ENCODE data around the gene NUDT17. TPM values are rescaled to one million over a fixed set of nuclear protein-coding genes. Genes with fewer than 3 reads are reported as not detected.

NUDT17 gene
- total RNA-seq, 1 experiment from 2014 or later = 1.8 TPM

DNA sequence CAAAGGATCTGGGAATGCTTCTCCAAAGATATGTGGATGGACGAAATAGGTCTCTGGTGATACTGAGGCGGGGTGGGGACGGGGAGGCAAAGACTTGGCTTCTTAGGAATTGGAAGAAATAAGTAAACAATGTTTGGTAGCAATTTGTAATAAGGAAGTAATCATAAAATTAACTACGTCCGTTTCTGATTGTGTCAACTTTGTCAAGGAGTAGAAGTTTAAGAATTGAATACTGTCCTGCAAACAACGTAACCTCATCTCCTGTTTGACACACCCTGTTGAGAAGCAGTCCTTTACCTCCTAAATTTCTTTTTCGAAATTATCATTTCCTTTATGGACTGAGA lies 21.0 kb upstream of the NUDT17 start (continued):
- TF ChIP-seq, protein P1, sequence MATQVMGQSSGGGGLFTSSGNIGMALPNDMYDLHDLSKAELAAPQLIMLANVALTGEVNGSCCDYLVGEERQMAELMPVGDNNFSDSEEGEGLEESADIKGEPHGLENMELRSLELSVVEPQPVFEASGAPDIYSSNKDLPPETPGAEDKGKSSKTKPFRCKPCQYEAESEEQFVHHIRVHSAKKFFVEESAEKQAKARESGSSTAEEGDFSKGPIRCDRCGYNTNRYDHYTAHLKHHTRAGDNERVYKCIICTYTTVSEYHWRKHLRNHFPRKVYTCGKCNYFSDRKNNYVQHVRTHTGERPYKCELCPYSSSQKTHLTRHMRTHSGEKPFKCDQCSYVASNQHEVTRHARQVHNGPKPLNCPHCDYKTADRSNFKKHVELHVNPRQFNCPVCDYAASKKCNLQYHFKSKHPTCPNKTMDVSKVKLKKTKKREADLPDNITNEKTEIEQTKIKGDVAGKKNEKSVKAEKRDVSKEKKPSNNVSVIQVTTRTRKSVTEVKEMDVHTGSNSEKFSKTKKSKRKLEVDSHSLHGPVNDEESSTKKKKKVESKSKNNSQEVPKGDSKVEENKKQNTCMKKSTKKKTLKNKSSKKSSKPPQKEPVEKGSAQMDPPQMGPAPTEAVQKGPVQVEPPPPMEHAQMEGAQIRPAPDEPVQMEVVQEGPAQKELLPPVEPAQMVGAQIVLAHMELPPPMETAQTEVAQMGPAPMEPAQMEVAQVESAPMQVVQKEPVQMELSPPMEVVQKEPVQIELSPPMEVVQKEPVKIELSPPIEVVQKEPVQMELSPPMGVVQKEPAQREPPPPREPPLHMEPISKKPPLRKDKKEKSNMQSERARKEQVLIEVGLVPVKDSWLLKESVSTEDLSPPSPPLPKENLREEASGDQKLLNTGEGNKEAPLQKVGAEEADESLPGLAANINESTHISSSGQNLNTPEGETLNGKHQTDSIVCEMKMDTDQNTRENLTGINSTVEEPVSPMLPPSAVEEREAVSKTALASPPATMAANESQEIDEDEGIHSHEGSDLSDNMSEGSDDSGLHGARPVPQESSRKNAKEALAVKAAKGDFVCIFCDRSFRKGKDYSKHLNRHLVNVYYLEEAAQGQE (IDR thresholded peaks at IDR 0.05; ENCODE audit: low read depth) = no peak
- TF ChIP-seq POLR2A (IDR thresholded peaks at IDR 0.05; ENCODE audit: borderline replicate concordance, extremely low read depth, insufficient read depth, insufficient read length) = no peak

GRCh38 chr1:145826030-145826429 lies 19.4 kb upstream of the NUDT17 start:
- no TSS peak for BruUV-seq (replicated peaks)
- H2AFZ ChIP-seq (ENCODE audit: low read depth, low read length, poor library complexity, severe bottlenecking) = no peak overlapping the region
- peaks cover 39 to 44% of the 10 kb centered on the region in 2 experiments for H3K36me3 ChIP-seq (ENCODE audit: control insufficient read depth in 1 of 2, insufficient read depth in 2 of 2, low read length in 2 of 2)
- H3K9me2 ChIP-seq (ENCODE audit: insufficient read depth) = no peaks in the 10 kb centered on the region
- H4K20me1 ChIP-seq (ENCODE audit: insufficient read depth) = no peaks in the 10 kb centered on the region
- DNase-seq (ENCODE audit: low read depth, low spot score) (no peak), ATAC-seq (no peak)
- intact Hi-C loops (cut with micrococcal nuclease) = no loop called here
- no peak overlapping the region for H3K9ac ChIP-seq (ENCODE audit: low read length)
- H3K4me1 ChIP-seq (ENCODE audit: control insufficient read depth in 1 of 2, insufficient read depth in 2 of 2, low read length in 2 of 2) = peaks cover 2 to 7% of the 10 kb centered on the region in 2 experiments; a peak in 1 of 4 replicates
- CTCF ChIA-PET = interaction anchor here (1.0 to 2.0 kb wide), 2 partner anchors 19 to 105 kb away, joined by 3 to 6 read pairs; partner anchors contain the start of gene NUDT17
- TF ChIP-seq FOSL1 (IDR thresholded peaks at IDR 0.05; ENCODE audit: low read depth) = no peak
- TF ChIP-seq, protein P2, sequence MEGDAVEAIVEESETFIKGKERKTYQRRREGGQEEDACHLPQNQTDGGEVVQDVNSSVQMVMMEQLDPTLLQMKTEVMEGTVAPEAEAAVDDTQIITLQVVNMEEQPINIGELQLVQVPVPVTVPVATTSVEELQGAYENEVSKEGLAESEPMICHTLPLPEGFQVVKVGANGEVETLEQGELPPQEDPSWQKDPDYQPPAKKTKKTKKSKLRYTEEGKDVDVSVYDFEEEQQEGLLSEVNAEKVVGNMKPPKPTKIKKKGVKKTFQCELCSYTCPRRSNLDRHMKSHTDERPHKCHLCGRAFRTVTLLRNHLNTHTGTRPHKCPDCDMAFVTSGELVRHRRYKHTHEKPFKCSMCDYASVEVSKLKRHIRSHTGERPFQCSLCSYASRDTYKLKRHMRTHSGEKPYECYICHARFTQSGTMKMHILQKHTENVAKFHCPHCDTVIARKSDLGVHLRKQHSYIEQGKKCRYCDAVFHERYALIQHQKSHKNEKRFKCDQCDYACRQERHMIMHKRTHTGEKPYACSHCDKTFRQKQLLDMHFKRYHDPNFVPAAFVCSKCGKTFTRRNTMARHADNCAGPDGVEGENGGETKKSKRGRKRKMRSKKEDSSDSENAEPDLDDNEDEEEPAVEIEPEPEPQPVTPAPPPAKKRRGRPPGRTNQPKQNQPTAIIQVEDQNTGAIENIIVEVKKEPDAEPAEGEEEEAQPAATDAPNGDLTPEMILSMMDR (IDR thresholded peaks at IDR 0.05 in 2 of 3, conservative IDR thresholded peaks at IDR 0.05 in 1 of 3; ENCODE audit: borderline replicate concordance in 1 of 3, insufficient read depth in 1 of 3, low read depth in 2 of 3, low read length in 2 of 3) = 0 out of 6 replicates have a peak, but pooled peaks of 1 of the 3 experiments have one; percentile 21
- no peaks in the 10 kb centered on the region for H3K9me3 ChIP-seq (ENCODE audit: control insufficient read depth in 1 of 2, insufficient read depth in 1 of 2, low read depth in 1 of 2, low read length in 2 of 2)
- RAD21 ChIA-PET (ENCODE audit: low non-redundant PET in 1 of 2, low total read pairs in 2 of 2, uncharacterized antibody in 2 of 2, unreplicated experiment in 2 of 2) = no interaction called here
- no peaks in the 10 kb centered on the region for H3K27me3 ChIP-seq (ENCODE audit: insufficient read depth, low read length)
- POLR2A ChIA-PET = interaction anchor here (1.9 kb wide), 1 partner anchor 9 kb away, joined by 4 read pairs; no protein-coding TSS in a partner anchor
- peaks cover 31% of the 10 kb centered on the region for H3K79me2 ChIP-seq (ENCODE audit: insufficient read depth, low read length)
- no peak overlapping the region for H3K27ac ChIP-seq (ENCODE audit: low read depth, low read length)
- no peak overlapping the region for H3K4me2 ChIP-seq (ENCODE audit: low read length)
- H3K4me3 ChIP-seq (replicated peaks in 1 of 2; ENCODE audit: low read depth in 1 of 2, low read length in 2 of 2) = no peak overlapping the region

Measured in HCT116 (cell line).